HepG2 (cell line): Measurements from ENCODE around the gene SERINC2. TPM values are rescaled to one million over a fixed set of nuclear protein-coding genes. Genes with fewer than 3 reads are reported as not detected.
A peak's percentile ranks its signal among the peaks of the same experiment; 100 is the strongest.

Experiments used
- AGO1 ChIP-seq: fragments of 200-400 bp; formaldehyde crosslinking; IDR thresholded peaks from 2 replicates; pipeline ENCODE4 v1.6.1; 2017; ENCODE audit warnings: mild to moderate bottlenecking, low read depth, low read length, moderate library complexity; ENCODE audit not compliant: poor library complexity, severe bottlenecking
- CENPT ChIP-seq: sonication (generic); formaldehyde crosslinking; IDR thresholded peaks from 2 replicates; pipeline ENCODE4 v1.8.0; 2022; ENCODE audit warnings: low read depth, mild to moderate bottlenecking, moderate library complexity, missing genetic modification reagents
- GATAD2A ChIP-seq: IDR thresholded peaks from 2 replicates; pipeline ENCODE4 v1.6.1; 2016
- GTF2F1 ChIP-seq: fragments of 150-350 bp; IDR thresholded peaks from 2 replicates; pipeline ENCODE4 v1.6.1; 2014; ENCODE audit warnings: low read length
- HNRNPK ChIP-seq: fragments of 200-400 bp; formaldehyde crosslinking; IDR thresholded peaks from 2 replicates; pipeline ENCODE4 v1.6.1; 2018; ENCODE audit warnings: low read length, low read depth, moderate library complexity, mild to moderate bottlenecking; ENCODE audit not compliant: poor library complexity, severe bottlenecking
- ISL2 ChIP-seq: sonication (generic); formaldehyde crosslinking; IDR thresholded peaks from 2 replicates; pipeline ENCODE4 v1.5.0; 2020; ENCODE audit warnings: missing genetic modification reagents
- MBNL3 ChIP-seq: fragments of 250-450 bp; sonication (Bioruptor Pico); conservative IDR thresholded peaks from 2 replicates; pipeline ENCODE4 v1.8.0; 2022; ENCODE audit warnings: mild to moderate bottlenecking, inconsistent platforms
- MLLT10 ChIP-seq: sonication (generic); formaldehyde crosslinking; IDR thresholded peaks from 2 replicates; pipeline ENCODE4 v1.4.0; 2020; ENCODE audit warnings: missing genetic modification reagents
- MTF1 ChIP-seq: sonication (generic); formaldehyde crosslinking; IDR thresholded peaks from 2 replicates; pipeline ENCODE4 v1.5.0; 2020; ENCODE audit warnings: missing genetic modification reagents
- NCOA5 ChIP-seq: sonication (generic); formaldehyde crosslinking; IDR thresholded peaks from 2 replicates; pipeline ENCODE4 v1.4.0; 2020; ENCODE audit warnings: missing genetic modification reagents
- NR2F2 ChIP-seq: IDR thresholded peaks from 2 replicates; pipeline ENCODE4 v1.6.1; 2012; ENCODE audit warnings: low read depth, inconsistent platforms, borderline replicate concordance
- POLR2G ChIP-seq: fragments of 200-400 bp; formaldehyde crosslinking; IDR thresholded peaks from 2 replicates; pipeline ENCODE4 v1.6.1; 2018; ENCODE audit warnings: mild to moderate bottlenecking, low read depth, low read length, moderate library complexity
- SAFB2 ChIP-seq: sonication (generic); formaldehyde crosslinking; IDR thresholded peaks from 2 replicates; pipeline ENCODE4 v1.5.1; 2020; ENCODE audit warnings: missing genetic modification reagents, low read depth, mild to moderate bottlenecking, borderline replicate concordance
- SMAD9 ChIP-seq: sonication (generic); formaldehyde crosslinking; IDR thresholded peaks from 2 replicates; pipeline ENCODE4 v1.5.1; 2020; ENCODE audit warnings: mild to moderate bottlenecking, missing genetic modification reagents
- SRSF4 ChIP-seq: fragments of 200-400 bp; formaldehyde crosslinking; IDR thresholded peaks from one replicate; pipeline ENCODE4 v1.6.1; 2018; ENCODE audit warnings: mild to moderate bottlenecking, low read depth, low read length, moderate library complexity; ENCODE audit not compliant: poor library complexity, severe bottlenecking
- TBX3 ChIP-seq: fragments of 450-650 bp; IDR thresholded peaks from 2 replicates; pipeline ENCODE4 v1.6.1; 2017; ENCODE audit warnings: antibody characterized with exemption, mild to moderate bottlenecking, inconsistent platforms, borderline replicate concordance
- ZIK1 ChIP-seq: sonication (generic); formaldehyde crosslinking; IDR thresholded peaks from 2 replicates; pipeline ENCODE4 v1.5.0; 2020; ENCODE audit warnings: mild to moderate bottlenecking, low read depth, missing genetic modification reagents, borderline replicate concordance
- ZNF616 ChIP-seq: sonication (generic); formaldehyde crosslinking; IDR thresholded peaks from 2 replicates; pipeline ENCODE4 v1.5.0; 2020; ENCODE audit warnings: low read depth, mild to moderate bottlenecking, missing genetic modification reagents
- polyA plus RNA-seq, 8 experiments: library from polyadenylated mRNA; depleted of rRNA in 3 of 8; stranded (reverse) in 7 of 8; unstranded in 1 of 8; fragments of >200 nt; fragmentation: Illumina TruSeq in 4 of 8; extraction: Trizol in 4 of 8; gene quantifications; 2 replicates each; pipeline versions ENCODE4 v1.2.1 to v1.2.3, GENCODE V29; 2011 to 2016; ENCODE audit warnings: low read depth in 4 of 8, missing spikeins in 1 of 8, mixed read lengths in 1 of 8; ENCODE audit not compliant: insufficient read depth in 1 of 8
- total RNA-seq, 5 experiments: library from RNA; depleted of rRNA; stranded (reverse); fragments of >200 nt; fragmentation: Illumina TruSeq; extraction: Trizol; gene quantifications; 2 replicates each; pipeline ENCODE4 v1.2.3, GENCODE V29; 2016; ENCODE audit warnings: low read depth in 1 of 5
- TF ChIP-seq, protein P1 (sequence below): sonication (generic); formaldehyde crosslinking; IDR thresholded peaks from 2 replicates; pipeline ENCODE4 v1.8.1; 2023; ENCODE audit warnings: mild to moderate bottlenecking, missing genetic modification reagents, borderline replicate concordance
- TF ChIP-seq, protein P2 (sequence below): sonication (generic); formaldehyde crosslinking; IDR thresholded peaks from 2 replicates; pipeline ENCODE4 v1.4.0; 2020; ENCODE audit warnings: missing genetic modification reagents, borderline replicate concordance
- TF ChIP-seq, protein P3 (sequence below): IDR thresholded peaks from 2 replicates; pipeline ENCODE4 v1.6.1; 2012; ENCODE audit warnings: low read length, improper control_type of control experiment
- TF ChIP-seq, protein P4 (sequence below): sonication (generic); formaldehyde crosslinking; IDR thresholded peaks from 2 replicates; pipeline ENCODE4 v1.4.0; 2020; ENCODE audit warnings: missing genetic modification reagents
- TF ChIP-seq, protein P5 (sequence below): sonication (generic); formaldehyde crosslinking; IDR thresholded peaks from 2 replicates; pipeline ENCODE4 v1.8.1; 2023; ENCODE audit warnings: missing genetic modification reagents, mild to moderate bottlenecking, borderline replicate concordance

The SERINC2 gene
- total and polyA plus RNA-seq, 2 of the 13 experiments (the other 11 are each of a cell fraction or from before 2014, with no cell fraction given), result 4.8 to 126 TPM

DNA sequence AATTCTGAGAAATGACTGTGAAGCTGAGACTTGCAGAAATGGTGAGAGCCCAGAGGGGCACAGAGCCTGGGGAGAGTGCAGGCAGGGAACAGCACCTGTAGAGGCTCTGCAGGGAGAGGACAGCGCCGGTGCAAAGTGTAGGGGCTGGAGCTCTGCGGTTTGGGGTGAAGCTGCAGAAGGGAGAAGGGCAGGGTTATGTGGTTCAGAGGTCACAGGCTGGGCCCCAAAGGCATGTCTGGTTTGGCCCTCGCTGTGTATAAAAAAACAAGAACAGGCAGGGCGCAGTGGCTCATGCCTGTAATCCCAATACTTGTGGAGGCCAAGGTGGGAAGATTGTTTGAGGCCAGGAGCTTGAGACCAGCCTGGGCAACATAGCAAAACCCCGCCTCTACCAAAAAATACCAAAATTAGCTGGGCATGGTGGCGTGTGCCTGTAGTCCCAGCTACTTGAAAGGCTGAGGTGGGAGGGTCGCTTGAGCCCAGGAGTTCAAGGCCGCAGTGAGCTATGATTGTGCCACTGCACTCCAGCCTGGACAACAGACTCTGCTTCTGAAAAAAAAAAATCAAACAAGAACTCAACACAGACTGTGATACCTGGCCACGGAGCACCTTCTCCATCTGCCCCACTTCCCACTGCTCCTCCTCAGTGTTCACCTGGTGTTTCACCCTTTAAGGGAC, 29.1 kb downstream of the SERINC2 start (continued):
- TF ChIP-seq SAFB2 (CRISPR knock-in tag) (no peak), HNRNPK (no peak), NCOA5 (CRISPR knock-in tag) (no peak), GTF2F1 (no peak), AGO1 (no peak), MLLT10 (CRISPR knock-in tag) (no peak), ISL2 (CRISPR knock-in tag) (no peak), NR2F2 (peak; percentile 79), CENPT (CRISPR knock-in tag) (no peak), GATAD2A (peak; percentile 64; the same call in 1 of the 2 replicates), MBNL3 (CRISPR knock-in tag) (no peak), ZNF616 (CRISPR knock-in tag) (no peak), POLR2G (0 out of 2 replicates have a peak, but pooled peaks have one; percentile 22), MTF1 (CRISPR knock-in tag) (no peak), SRSF4 (no peak), ZIK1 (peak; percentile 27; the same call in 1 of the 2 replicates), SMAD9 (CRISPR knock-in tag) (no peak), TBX3 (no peak)
- TF ChIP-seq, protein P1, sequence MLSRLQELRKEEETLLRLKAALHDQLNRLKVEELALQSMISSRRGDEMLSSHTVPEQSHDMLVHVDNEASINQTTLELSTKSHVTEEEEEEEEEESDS (CRISPR knock-in tag), result no peak
- TF ChIP-seq, protein P2, sequence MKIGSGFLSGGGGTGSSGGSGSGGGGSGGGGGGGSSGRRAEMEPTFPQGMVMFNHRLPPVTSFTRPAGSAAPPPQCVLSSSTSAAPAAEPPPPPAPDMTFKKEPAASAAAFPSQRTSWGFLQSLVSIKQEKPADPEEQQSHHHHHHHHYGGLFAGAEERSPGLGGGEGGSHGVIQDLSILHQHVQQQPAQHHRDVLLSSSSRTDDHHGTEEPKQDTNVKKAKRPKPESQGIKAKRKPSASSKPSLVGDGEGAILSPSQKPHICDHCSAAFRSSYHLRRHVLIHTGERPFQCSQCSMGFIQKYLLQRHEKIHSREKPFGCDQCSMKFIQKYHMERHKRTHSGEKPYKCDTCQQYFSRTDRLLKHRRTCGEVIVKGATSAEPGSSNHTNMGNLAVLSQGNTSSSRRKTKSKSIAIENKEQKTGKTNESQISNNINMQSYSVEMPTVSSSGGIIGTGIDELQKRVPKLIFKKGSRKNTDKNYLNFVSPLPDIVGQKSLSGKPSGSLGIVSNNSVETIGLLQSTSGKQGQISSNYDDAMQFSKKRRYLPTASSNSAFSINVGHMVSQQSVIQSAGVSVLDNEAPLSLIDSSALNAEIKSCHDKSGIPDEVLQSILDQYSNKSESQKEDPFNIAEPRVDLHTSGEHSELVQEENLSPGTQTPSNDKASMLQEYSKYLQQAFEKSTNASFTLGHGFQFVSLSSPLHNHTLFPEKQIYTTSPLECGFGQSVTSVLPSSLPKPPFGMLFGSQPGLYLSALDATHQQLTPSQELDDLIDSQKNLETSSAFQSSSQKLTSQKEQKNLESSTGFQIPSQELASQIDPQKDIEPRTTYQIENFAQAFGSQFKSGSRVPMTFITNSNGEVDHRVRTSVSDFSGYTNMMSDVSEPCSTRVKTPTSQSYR (CRISPR knock-in tag), result no peak
- TF ChIP-seq, protein P3, sequence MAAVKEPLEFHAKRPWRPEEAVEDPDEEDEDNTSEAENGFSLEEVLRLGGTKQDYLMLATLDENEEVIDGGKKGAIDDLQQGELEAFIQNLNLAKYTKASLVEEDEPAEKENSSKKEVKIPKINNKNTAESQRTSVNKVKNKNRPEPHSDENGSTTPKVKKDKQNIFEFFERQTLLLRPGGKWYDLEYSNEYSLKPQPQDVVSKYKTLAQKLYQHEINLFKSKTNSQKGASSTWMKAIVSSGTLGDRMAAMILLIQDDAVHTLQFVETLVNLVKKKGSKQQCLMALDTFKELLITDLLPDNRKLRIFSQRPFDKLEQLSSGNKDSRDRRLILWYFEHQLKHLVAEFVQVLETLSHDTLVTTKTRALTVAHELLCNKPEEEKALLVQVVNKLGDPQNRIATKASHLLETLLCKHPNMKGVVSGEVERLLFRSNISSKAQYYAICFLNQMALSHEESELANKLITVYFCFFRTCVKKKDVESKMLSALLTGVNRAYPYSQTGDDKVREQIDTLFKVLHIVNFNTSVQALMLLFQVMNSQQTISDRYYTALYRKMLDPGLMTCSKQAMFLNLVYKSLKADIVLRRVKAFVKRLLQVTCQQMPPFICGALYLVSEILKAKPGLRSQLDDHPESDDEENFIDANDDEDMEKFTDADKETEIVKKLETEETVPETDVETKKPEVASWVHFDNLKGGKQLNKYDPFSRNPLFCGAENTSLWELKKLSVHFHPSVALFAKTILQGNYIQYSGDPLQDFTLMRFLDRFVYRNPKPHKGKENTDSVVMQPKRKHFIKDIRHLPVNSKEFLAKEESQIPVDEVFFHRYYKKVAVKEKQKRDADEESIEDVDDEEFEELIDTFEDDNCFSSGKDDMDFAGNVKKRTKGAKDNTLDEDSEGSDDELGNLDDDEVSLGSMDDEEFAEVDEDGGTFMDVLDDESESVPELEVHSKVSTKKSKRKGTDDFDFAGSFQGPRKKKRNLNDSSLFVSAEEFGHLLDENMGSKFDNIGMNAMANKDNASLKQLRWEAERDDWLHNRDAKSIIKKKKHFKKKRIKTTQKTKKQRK, result no peak
- TF ChIP-seq, protein P4, sequence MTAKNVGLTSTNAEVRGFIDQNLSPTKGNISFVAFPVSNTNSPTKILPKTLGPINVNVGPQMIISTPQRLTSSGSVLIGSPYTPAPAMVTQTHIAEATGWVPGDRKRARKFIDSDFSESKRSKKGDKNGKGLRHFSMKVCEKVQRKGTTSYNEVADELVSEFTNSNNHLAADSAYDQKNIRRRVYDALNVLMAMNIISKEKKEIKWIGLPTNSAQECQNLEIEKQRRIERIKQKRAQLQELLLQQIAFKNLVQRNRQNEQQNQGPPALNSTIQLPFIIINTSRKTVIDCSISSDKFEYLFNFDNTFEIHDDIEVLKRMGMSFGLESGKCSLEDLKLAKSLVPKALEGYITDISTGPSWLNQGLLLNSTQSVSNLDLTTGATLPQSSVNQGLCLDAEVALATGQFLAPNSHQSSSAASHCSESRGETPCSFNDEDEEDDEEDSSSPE (CRISPR knock-in tag), result 0 out of 2 replicates have a peak, but pooled peaks have one; percentile 9
- TF ChIP-seq, protein P5, sequence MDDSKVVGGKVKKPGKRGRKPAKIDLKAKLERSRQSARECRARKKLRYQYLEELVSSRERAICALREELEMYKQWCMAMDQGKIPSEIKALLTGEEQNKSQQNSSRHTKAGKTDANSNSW, result no peak
